Ascending aorta (tissue), 2 donors: ENCODE data around the gene DOCK6. TPM values are rescaled to one million over a fixed set of nuclear protein-coding genes. Genes with fewer than 3 reads are reported as not detected.

Experiments
- DNase-seq, 2 donors: peaks; one replicate each; pipeline ENCODE4 v3.0.0-alpha.2; 2019; ENCODE audit warnings: low spot score in 2 of 2
- H3K27ac ChIP-seq, 2 donors: fragments of 200-600 bp; sonication (generic); one replicate each; pipeline ENCODE4 v1.5.1; 2016 to 2017; ENCODE audit warnings: mild to moderate bottlenecking in 1 of 2
- H3K27me3 ChIP-seq: fragments of 200-600 bp; sonication (generic); one replicate; pipeline ENCODE4 v1.5.1; 2017
- H3K36me3 ChIP-seq, 2 donors: fragments of 200-600 bp; sonication (generic); one replicate each; pipeline ENCODE4 v1.5.1; 2016
- H3K4me1 ChIP-seq, 2 donors: fragments of 200-600 bp; sonication (generic); one replicate each; pipeline ENCODE4 v1.5.1; 2016 to 2017; ENCODE audit warnings: mild to moderate bottlenecking in 1 of 2
- H3K4me3 ChIP-seq, 2 donors: fragments of 200-600 bp; sonication (generic); one replicate each; pipeline ENCODE4 v1.5.1; 2016 to 2017; ENCODE audit warnings: mild to moderate bottlenecking in 1 of 2
- H3K9me3 ChIP-seq, 2 donors: fragments of 200-600 bp; sonication (generic); one replicate each; pipeline ENCODE4 v1.5.1; 2016
- intact Hi-C: fragments of 100-400 bp; cut with DNase I; formaldehyde crosslinking; loops from one replicate; pipeline ENCODE4 v1.15.1; 2023
- total RNA-seq: library from RNA; depleted of rRNA; stranded (reverse); fragments of >200 nt; gene quantifications from one replicate; pipeline ENCODE4 v1.1.0, GENCODE V29; 2016
- TF ChIP-seq, protein P1 (sequence below), 3 experiments: fragments of 200-600 bp in 2 of 3; fragments of 450-650 bp in 1 of 3; sonication (generic) in 2 of 3; IDR thresholded peaks; one replicate each; pipeline ENCODE4 v1.5.1; 2016 to 2019; ENCODE audit warnings: antibody characterized with exemption in 3 of 3, mild to moderate bottlenecking in 1 of 3, moderate library complexity in 1 of 3

Gene DOCK6
- total RNA-seq, 1 donor from 2014 or later = 140 TPM

DNA sequence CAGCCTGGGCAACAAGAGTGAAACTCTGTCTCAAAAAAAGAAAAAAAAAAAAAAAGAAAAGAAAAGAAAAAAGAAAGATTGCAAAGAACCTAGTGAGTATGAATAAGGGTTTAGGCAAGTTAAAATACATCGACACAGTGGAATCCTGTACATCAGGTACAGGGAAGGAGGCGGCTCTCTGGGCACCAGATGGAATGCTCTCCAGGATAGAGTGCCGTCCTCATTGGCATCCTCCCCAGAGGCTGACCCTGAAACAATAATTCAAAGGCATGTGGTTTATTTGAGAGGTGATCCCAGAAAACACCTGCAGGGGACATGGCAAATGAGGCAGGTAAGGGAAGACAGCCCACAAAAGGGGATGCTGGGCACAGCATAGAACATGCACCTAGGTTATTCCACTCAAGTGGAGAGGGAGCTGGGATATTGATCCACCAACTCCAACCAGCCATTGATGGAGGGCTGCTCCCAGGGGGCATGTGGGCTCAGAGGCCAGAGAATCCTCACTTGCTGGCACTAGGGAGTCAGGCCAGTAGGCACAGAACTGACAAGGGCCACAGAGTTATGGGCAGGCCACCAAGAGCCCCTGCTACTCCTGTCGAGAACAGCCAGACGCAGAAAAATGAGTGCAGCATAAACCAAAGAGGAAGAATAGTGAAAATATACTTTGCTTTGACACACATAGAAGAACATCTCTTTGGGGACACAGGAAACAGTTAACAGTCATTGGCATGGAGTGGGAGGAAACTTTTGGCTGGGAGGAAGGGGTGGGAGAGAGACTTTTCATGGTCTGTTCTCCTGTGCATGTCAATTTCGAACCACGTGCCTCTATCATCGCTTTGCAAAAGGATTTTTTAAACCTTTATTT is 37.9 kb upstream of the DOCK6 start:
- no peaks in the 10 kb centered on the region for H3K9me3 ChIP-seq
- no peak for DNase-seq
- H3K27me3 ChIP-seq = no peaks in the 10 kb centered on the region
- no peaks in the 10 kb centered on the region for H3K36me3 ChIP-seq
- no peak overlapping the region for H3K27ac ChIP-seq
- H3K4me3 ChIP-seq = no peak overlapping the region
- intact Hi-C loops = loop anchor here (5.0 kb wide), 1 partner anchor 57 kb away; the partner anchor contains the start of gene PLPPR2
- peaks cover 0 to 3% of the 10 kb centered on the region in 2 donors for H3K4me1 ChIP-seq
- TF ChIP-seq, protein P1, sequence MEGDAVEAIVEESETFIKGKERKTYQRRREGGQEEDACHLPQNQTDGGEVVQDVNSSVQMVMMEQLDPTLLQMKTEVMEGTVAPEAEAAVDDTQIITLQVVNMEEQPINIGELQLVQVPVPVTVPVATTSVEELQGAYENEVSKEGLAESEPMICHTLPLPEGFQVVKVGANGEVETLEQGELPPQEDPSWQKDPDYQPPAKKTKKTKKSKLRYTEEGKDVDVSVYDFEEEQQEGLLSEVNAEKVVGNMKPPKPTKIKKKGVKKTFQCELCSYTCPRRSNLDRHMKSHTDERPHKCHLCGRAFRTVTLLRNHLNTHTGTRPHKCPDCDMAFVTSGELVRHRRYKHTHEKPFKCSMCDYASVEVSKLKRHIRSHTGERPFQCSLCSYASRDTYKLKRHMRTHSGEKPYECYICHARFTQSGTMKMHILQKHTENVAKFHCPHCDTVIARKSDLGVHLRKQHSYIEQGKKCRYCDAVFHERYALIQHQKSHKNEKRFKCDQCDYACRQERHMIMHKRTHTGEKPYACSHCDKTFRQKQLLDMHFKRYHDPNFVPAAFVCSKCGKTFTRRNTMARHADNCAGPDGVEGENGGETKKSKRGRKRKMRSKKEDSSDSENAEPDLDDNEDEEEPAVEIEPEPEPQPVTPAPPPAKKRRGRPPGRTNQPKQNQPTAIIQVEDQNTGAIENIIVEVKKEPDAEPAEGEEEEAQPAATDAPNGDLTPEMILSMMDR (IDR thresholded peaks at IDR 0.05) = no peak

DNA sequence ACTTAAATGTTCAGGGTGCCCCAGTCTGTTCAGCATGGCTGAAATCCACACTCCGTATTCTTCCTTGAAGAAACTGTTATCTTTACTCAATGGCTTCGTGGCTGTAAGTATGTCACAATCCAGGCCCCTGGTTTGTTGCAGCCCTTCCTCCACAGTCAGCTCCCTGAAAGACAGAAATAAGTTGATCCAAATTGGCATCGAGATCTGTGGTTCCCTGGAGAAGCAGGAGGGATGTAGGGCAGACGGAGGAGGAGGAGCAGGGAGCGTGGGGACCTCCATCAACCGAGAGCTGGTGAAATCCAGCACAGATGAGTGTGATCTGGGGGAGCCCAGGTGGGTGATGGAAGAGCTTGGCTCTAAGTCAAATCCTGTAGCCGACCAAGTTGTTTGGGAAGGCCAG is 33.9 kb upstream of the DOCK6 start:
- Histone ChIP-seq H3K9me3 (no peaks in the 10 kb centered on the region), H3K27ac (peak overlapping the region; percentile 48 to 61), H3K36me3 (no peaks in the 10 kb centered on the region), H3K4me3 (no peak overlapping the region), H3K4me1 (peaks cover 0 to 7% of the 10 kb centered on the region in 2 donors), H3K27me3 (no peaks in the 10 kb centered on the region)
- no peak for DNase-seq
- TF ChIP-seq, protein P1 (IDR thresholded peaks at IDR 0.05) = no peak
- intact Hi-C loops = loop anchor here (2.0 to 5.0 kb wide), 2 partner anchors 27 to 61 kb away; partner anchors contain the start of gene PLPPR2

DNA sequence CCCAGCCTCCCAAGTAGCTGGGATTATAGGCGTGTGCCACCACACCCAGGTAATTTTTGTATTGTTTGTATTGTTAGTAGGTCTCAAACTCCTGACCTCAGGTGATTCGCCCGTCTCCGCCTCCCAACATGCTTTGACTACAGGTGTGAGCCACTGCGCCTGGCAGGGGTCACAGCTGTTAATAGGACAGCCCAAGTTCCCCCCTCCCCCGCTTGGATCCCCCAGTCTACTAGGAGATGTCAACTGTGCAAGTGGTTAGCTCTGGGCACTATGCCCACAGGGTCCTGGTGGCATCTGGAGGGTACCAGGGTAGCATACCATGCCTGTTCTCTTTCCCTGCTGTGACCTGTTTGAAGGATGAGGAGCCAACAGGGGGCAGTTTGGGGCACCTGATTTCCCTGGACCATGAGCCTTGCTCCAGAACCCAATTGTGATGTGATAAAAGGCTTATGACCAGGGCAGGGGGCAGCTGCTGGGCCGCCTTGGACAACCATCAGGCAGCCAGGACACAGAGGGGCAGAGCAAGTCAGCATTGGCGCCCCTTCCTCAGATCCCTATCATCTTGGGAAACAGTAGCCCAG is 33.4 kb upstream of the DOCK6 start, which contains the start of gene TSPAN16:
Gene TSPAN16, plus strand, starts transcription at position 496 of the 581 bp plus-strand sequence. CDS start 138 bp downstream, outside the sequence.
- no peaks in the 10 kb centered on the region for H3K9me3 ChIP-seq
- H3K36me3 ChIP-seq = no peaks in the 10 kb centered on the region
- H3K27me3 ChIP-seq = no peaks in the 10 kb centered on the region
- peaks cover 0 to 7% of the 10 kb centered on the region in 2 donors for H3K4me1 ChIP-seq
- peak within 1 kb of the TSS; percentile 48 to 61 for H3K27ac ChIP-seq
- DNase-seq = no peak
- H3K4me3 ChIP-seq = no peak within 1 kb of the TSS
- TF ChIP-seq, protein P1 (IDR thresholded peaks at IDR 0.05) = no peak
- intact Hi-C loops = loop anchor here (2.0 to 5.0 kb wide), 3 partner anchors 27 to 79 kb away; partner anchors contain the start of genes PLPPR2 and SWSAP1

DNA sequence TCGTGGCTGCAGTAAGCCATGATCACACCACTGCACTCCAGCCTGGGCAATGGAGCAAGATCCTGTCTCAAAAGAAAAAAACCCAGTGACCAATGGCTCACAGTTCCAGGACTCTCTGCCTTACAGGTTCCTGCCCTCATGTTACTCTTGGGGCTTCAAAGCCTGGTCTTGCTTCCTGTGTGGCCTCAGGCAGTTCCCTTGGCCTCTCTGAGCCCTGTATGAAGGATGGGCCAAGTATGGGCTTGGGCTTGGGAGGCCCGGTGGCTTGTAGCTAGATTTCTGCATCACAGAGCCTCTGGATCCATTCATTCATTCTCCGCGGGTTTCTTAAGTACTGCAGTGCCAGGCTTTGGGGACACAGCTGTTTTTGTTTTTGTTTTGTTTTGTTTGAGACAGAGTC is 32.9 kb upstream of the DOCK6 start:
- TF ChIP-seq, protein P1 (IDR thresholded peaks at IDR 0.05) = no peak
- Histone ChIP-seq H3K27ac (peak overlapping the region in 1 of 2 donors; percentile 61), H3K9me3 (no peaks in the 10 kb centered on the region)

DNA sequence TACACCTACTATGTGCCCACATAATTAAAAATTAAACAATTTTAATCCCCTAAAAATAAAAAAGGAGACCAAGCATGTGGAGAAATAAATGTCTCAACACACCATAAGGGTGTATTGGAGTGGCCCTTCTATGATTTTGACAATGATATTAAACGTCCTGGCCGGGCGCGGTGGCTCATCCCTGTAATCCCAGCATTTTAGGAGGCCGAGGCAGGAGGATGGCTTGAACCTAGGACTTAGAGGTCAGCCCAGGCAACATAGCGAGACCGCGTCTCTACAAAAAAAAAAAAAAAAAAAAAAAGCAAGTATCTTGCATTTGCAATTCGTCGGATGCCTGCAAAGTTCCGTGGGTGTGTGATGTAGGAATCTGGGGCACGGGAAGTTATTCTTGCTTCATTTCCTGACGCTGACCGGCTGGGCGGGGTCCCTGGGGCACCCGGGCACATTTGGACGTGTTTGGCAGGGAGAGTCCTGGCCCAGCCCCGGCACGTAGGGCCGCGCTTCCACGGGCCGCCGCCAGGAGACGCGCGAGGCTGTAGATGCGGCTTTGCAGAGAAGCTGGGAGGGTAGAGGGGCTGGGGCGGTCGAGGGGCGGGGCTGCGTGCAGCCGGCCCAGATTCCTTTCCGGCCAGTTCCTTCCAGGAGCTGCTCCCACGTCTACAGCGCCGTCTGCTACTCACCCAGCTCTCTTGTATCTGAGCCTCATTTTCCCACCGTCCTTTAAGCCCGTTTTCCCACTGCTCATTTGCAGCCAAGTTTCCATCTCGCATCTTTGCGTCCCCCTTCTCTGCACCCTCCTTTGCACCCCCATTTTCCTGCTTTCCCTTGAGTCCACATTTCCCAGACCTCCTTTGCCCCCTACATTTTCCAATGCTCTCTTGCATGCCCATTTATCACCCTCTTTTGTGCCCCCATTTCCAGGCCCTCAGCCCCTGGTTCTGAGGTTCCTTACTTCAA is 31.4 kb upstream of the DOCK6 start:
- H3K27ac ChIP-seq = peak overlapping the region; percentile 42 to 61
- peaks cover 0 to 7% of the 10 kb centered on the region in 2 donors for H3K4me1 ChIP-seq
- no peaks in the 10 kb centered on the region for H3K27me3 ChIP-seq
- H3K9me3 ChIP-seq = no peaks in the 10 kb centered on the region
- DNase-seq = peak; percentile 88 to 99
- intact Hi-C loops = loop anchor here (1.0 to 5.0 kb wide), 5 partner anchors 46 to 294 kb away; partner anchors contain the start of genes RAB3D and SWSAP1
- peak overlapping the region in 1 of 2 donors; percentile 22 for H3K4me3 ChIP-seq
- H3K36me3 ChIP-seq = no peaks in the 10 kb centered on the region
- TF ChIP-seq, protein P1 (IDR thresholded peaks at IDR 0.05) = peak; percentile 99

More for the DNA sequence above, 32.9 kb upstream of the DOCK6 start:
- Histone ChIP-seq H3K4me3 (no peak overlapping the region), H3K36me3 (no peaks in the 10 kb centered on the region), H3K27me3 (no peaks in the 10 kb centered on the region), H3K4me1 (peaks cover 0 to 7% of the 10 kb centered on the region in 2 donors)
- DNase-seq = no peak
- intact Hi-C loops = loop anchor here (2.0 to 5.0 kb wide), 2 partner anchors 62 to 80 kb away; partner anchors contain the start of genes PLPPR2 and SWSAP1
